ENCODE results near the gene SDC4. TPM values are rescaled to one million over a fixed set of nuclear protein-coding genes. Genes with fewer than 3 reads are reported as not detected.

SDC4 gene
- total RNA-seq, 4 donors from 2014 or later: 7.9 to 77.9 (median 48.4) TPM

- Histone ChIP-seq H3K27me3 (no peaks in the 10 kb centered on the region), H3K4me1 (peaks cover 3 to 5% of the 10 kb centered on the region in 2 donors), H3K36me3 (no peaks in the 10 kb centered on the region), H3K27ac (peak overlapping the region; percentile 94 to 95), H3K9me3 (no peaks in the 10 kb centered on the region), H3K4me3 (peak overlapping the region; percentile 80 to 85)
- intact Hi-C loops (cut with DNase I; ENCODE audit: low total_unique reads): loop anchor here (2.0 kb wide), 1 partner anchor 73 kb away; no protein-coding TSS in a partner anchor
- TF ChIP-seq POLR2A (IDR thresholded peaks at IDR 0.05) (no peak), CTCF (IDR thresholded peaks at IDR 0.05) (no peak)
- DNase-seq: no peak
These were observed 15.6 kb upstream of the SDC4 start for GRCh38 chr20:45363611-45364492.

GRCh38 chr20:45362804-45363610 is 14.8 kb upstream of the SDC4 start, which contains the start of gene SYS1:
SYS1 (plus strand) TSS chr20:45363156; CDS start chr20:45363532, 376 bp downstream.
- peak; percentile 99 for DNase-seq
- no peaks in the 10 kb centered on the region for H3K9me3 ChIP-seq
- TF ChIP-seq CTCF (IDR thresholded peaks at IDR 0.05) (peak; percentile 91 to 97 (median 96)), POLR2A (IDR thresholded peaks at IDR 0.05) (peak; percentile 68 to 93)
- intact Hi-C loops (cut with DNase I; ENCODE audit: low total_unique reads): loop anchor here (2.0 kb wide), 1 partner anchor 74 kb away; no protein-coding TSS in a partner anchor
- peak within 1 kb of the TSS; percentile 94 to 95 for H3K27ac ChIP-seq
- peak within 1 kb of the TSS; percentile 80 to 85 for H3K4me3 ChIP-seq
- no peaks in the 10 kb centered on the region for H3K27me3 ChIP-seq
- no peaks in the 10 kb centered on the region for H3K36me3 ChIP-seq
- peaks cover 5% of the 10 kb centered on the region in 2 donors for H3K4me1 ChIP-seq

GRCh38 chr20:45361793-45362192 is 13.6 kb upstream of the SDC4 start:
- TF ChIP-seq POLR2A (IDR thresholded peaks at IDR 0.05): no peak
- TF ChIP-seq CTCF (IDR thresholded peaks at IDR 0.05): no peak
- intact Hi-C loops (cut with DNase I; ENCODE audit: low total_unique reads): loop anchor here (2.0 kb wide), 1 partner anchor 75 kb away; no protein-coding TSS in a partner anchor
- peaks cover 5% of the 10 kb centered on the region in 2 donors for H3K4me1 ChIP-seq

GRCh38 chr20:45359406-45360148 is 11.4 kb upstream of the SDC4 start:
- no peak overlapping the region for H3K4me3 ChIP-seq
- no peak for TF ChIP-seq CTCF (IDR thresholded peaks at IDR 0.05)
- no peak for TF ChIP-seq POLR2A (IDR thresholded peaks at IDR 0.05)
- H3K9me3 ChIP-seq: no peaks in the 10 kb centered on the region
- no peaks in the 10 kb centered on the region for H3K27me3 ChIP-seq
- peaks cover 0 to 5% of the 10 kb centered on the region in 2 donors for H3K4me1 ChIP-seq
- H3K27ac ChIP-seq: peak overlapping the region; percentile 72 to 81
- no peaks in the 10 kb centered on the region for H3K36me3 ChIP-seq
- intact Hi-C loops (cut with DNase I; ENCODE audit: low total_unique reads): no loop called here
- DNase-seq: peak; percentile 62 to 65

More at GRCh38 chr20:45361793-45362192, 13.6 kb upstream of the SDC4 start:
- Histone ChIP-seq H3K9me3 (no peaks in the 10 kb centered on the region), H3K36me3 (no peaks in the 10 kb centered on the region), H3K27me3 (no peaks in the 10 kb centered on the region), H3K4me3 (no peak overlapping the region), H3K27ac (no peak overlapping the region)
- DNase-seq: no peak

All from uterus (tissue), 4 donors.